Activated CD8-positive, alpha-beta T cell treated with anti-CD3 and anti-CD28 coated beads, Interleukin-2, amount 10 ng/mL, durations not matched to agents 7 days and 5 days (primary cell): Measurements from ENCODE around the gene SYT15. TPM values are rescaled to one million over a fixed set of nuclear protein-coding genes. Genes with fewer than 3 reads are reported as not detected.
"Not testable (repeated sequence)": the region's sequence is repeated elsewhere in the genome, so short reads cannot be mapped to it uniquely, and the experiment has no call there.

ENCODE experiments used
- ATAC-seq: fragments of 150-1000 bp; cut with Tn5 transposase; one replicate; pipeline ENCODE4 v1.10.0; 2021; ENCODE audit warnings: moderate library complexity
- CTCF ChIA-PET: fragments of 350-600 bp; sonication (Branson Sonifier 250); formaldehyde crosslinking; loops from one replicate; lab custom pipeline; 2021; ENCODE audit warnings: antibody characterized with exemption; lab: Charles Lee
- POLR2A ChIA-PET: fragments of 350-600 bp; sonication (Branson Sonifier 250); formaldehyde crosslinking; loops from one replicate; lab custom pipeline; 2021; ENCODE audit warnings: antibody characterized with exemption; lab: Charles Lee
- DNase-seq: peaks from one replicate; pipeline ENCODE4 v3.0.0-alpha.2; 2020
- H3K27ac Mint-ChIP-seq: one replicate; pipeline ENCODE4 v1.8.0; 2021; ENCODE audit warnings: mild to moderate bottlenecking, mixed read lengths
- H3K27me3 Mint-ChIP-seq: one replicate; pipeline ENCODE4 v1.8.0; 2021; ENCODE audit warnings: low read depth, mixed read lengths
- H3K36me3 Mint-ChIP-seq: one replicate; pipeline ENCODE4 v1.8.0; 2021; ENCODE audit warnings: low read depth, mixed read lengths
- H3K4me1 Mint-ChIP-seq: one replicate; pipeline ENCODE4 v1.8.0; 2021; ENCODE audit warnings: low read depth, mixed read lengths
- H3K4me3 Mint-ChIP-seq: one replicate; pipeline ENCODE4 v1.8.0; 2021; ENCODE audit warnings: mild to moderate bottlenecking, mixed read lengths
- H3K9me3 Mint-ChIP-seq: one replicate; pipeline ENCODE4 v1.8.0; 2022; ENCODE audit warnings: mixed read lengths; ENCODE audit not compliant: insufficient read depth
- total RNA-seq, 2 experiments: library from RNA; stranded (reverse); gene quantifications; one replicate each; pipeline ENCODE4 v1.2.3, GENCODE V29; 2021

SYT15 gene
- total RNA-seq, 2 experiments from 2014 or later, result 0.55 to 1.0 TPM

DNA sequence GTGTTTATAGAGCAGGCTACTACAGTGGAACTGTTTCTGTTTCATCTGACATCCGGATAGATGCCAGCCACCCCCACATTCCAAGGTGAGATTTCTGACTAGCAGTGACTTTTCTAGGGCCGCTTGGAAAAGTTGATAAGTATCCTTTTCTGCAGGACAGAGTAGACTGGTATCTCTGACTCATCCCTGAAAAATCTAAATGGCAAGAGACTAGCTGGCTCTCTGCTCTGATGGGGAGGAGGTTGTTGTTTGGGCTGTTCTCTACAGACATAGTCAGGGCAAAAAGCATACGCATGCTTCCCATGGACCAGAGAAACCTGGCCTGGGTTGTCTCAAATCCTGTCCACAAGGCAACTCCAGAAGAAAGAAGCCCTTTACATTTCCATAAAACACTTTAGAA is 10.7 kb downstream of the SYT15 start:
- POLR2A ChIA-PET, H3K27me3 Mint-ChIP-seq, CTCF ChIA-PET: not testable (repeated sequence)

DNA sequence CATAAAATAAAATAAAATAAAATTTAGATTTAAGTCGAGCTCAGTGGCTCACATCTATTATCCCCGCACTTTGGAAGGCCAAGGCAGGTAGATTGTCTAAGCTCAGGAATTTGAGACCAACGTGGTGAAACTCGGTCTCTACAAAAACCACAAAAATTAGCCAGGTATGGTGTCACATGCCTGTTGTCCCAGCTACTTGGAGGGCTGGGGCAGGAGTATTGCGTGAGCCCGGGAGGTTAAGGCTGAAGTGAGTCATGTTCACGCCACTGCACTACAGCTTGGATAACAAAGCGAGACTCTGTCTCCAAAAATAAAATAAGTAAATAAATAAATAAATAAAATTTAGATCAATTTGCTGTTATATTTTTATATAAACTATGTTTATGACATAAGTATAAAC is 12.1 kb downstream of the SYT15 start:
- DNase-seq, POLR2A ChIA-PET, H3K27me3 Mint-ChIP-seq, H3K36me3 Mint-ChIP-seq, ATAC-seq, H3K4me3 Mint-ChIP-seq, H3K27ac Mint-ChIP-seq, CTCF ChIA-PET, H3K4me1 Mint-ChIP-seq, H3K9me3 Mint-ChIP-seq: not testable (repeated sequence)

More for the DNA sequence above, 10.7 kb downstream of the SYT15 start:
- not testable (repeated sequence) for H3K27ac Mint-ChIP-seq, ATAC-seq, H3K4me3 Mint-ChIP-seq, H3K9me3 Mint-ChIP-seq, DNase-seq, H3K4me1 Mint-ChIP-seq, H3K36me3 Mint-ChIP-seq

DNA sequence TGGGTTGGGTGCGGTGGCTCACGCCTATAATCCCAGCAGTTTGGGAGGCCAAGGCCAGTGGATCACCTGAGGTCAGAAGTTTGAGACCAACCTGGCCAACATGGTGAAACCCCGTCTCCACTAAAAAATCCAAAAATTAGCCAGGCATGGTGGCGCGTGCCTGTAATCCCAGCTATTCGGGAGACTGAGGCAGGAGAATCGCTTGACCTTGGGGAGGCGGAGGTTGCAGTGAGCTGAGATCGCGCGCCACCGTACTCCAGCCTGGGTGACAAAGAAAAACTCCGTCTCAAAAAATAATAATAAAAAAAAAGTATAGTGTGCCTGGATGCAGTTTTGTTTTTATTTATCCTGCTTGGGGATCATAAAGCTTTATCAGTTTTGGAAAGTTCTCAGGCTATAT is 14.4 kb downstream of the SYT15 start:
- H3K4me3 Mint-ChIP-seq, POLR2A ChIA-PET, H3K9me3 Mint-ChIP-seq, CTCF ChIA-PET, H3K27me3 Mint-ChIP-seq, H3K4me1 Mint-ChIP-seq, H3K27ac Mint-ChIP-seq, ATAC-seq, DNase-seq, H3K36me3 Mint-ChIP-seq: not testable (repeated sequence)

GRCh38 chr10:46594453-46595063 is 15.6 kb downstream of the SYT15 start:
- H3K36me3 Mint-ChIP-seq, H3K4me1 Mint-ChIP-seq, CTCF ChIA-PET, ATAC-seq, H3K4me3 Mint-ChIP-seq, H3K27me3 Mint-ChIP-seq, POLR2A ChIA-PET, H3K27ac Mint-ChIP-seq, H3K9me3 Mint-ChIP-seq, DNase-seq: not testable (repeated sequence)

DNA sequence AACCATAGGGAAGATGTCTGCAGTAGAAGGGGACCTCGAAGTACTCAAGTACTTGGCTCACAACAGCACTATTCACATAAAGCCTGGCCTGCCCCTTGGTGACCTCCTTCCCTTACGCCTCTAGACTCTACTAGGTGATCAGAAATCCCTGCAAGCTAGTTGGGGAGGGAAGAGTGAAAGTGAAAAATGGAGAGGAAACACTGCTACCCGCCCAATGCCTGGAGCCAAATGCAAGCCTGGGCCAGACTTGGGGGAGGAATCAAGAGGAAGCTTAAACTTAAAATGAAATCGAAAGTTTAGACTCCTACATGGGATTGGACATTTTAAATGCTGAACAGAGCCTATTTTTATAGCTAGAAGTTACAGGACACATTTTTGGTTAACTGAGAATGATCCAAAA is 17.6 kb downstream of the SYT15 start:
- CTCF ChIA-PET, H3K36me3 Mint-ChIP-seq, H3K27me3 Mint-ChIP-seq, H3K9me3 Mint-ChIP-seq, DNase-seq, POLR2A ChIA-PET, H3K27ac Mint-ChIP-seq, H3K4me1 Mint-ChIP-seq, H3K4me3 Mint-ChIP-seq: not testable (repeated sequence)
- ATAC-seq, result peak; percentile 4

- H3K9me3 Mint-ChIP-seq, H3K4me1 Mint-ChIP-seq, H3K27me3 Mint-ChIP-seq, H3K36me3 Mint-ChIP-seq, POLR2A ChIA-PET, H3K27ac Mint-ChIP-seq, CTCF ChIA-PET: not testable (repeated sequence)
- peak; percentile 82 for ATAC-seq
- peak; percentile 23 for DNase-seq
- peak overlapping the region; percentile 39 for H3K4me3 Mint-ChIP-seq
Measured at GRCh38 chr10:46597616-46598246, 18.8 kb downstream of the SYT15 start.

DNA sequence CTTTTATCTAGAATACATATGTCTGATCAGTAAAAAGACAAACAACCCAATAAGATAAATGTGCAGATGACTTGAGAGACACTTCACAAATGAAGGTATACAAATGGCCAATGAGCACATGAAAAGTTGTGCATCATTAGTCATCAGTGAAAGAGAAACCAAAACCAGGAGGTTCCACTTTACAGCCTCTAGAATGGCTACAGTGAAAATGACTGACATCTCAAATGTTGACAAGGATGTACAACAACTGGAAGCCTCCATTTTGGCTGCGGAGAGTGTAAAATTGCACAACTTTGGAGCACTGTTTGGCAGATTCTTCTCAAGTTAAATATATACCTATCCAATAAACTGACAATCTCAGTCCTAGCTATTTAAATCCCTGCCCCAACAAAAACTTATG is 21.6 kb downstream of the SYT15 start:
- H3K4me3 Mint-ChIP-seq, CTCF ChIA-PET, H3K27ac Mint-ChIP-seq, POLR2A ChIA-PET, H3K9me3 Mint-ChIP-seq, H3K27me3 Mint-ChIP-seq, H3K36me3 Mint-ChIP-seq, H3K4me1 Mint-ChIP-seq: not testable (repeated sequence)
- DNase-seq, result peak; percentile 25
- peak; percentile 58 for ATAC-seq

DNA sequence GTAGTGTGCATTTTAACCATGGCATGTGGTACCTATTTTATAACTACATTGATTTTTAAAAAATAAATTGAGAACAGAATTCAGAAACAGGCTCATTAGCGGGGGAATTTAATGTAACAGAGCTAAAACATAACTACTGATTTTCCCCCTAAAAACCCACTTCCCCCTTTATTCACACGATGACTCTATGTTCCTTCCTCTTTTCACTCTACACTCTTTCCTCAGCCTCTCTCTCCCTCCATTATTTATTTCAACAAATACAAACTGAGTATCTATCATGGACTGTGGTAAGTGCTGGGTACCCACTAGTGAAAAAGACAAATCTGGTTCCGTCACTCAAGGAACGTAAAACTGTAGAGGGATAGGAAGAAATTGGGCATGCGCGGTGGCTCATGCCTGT is 36.6 kb downstream of the SYT15 start:
- H3K4me1 Mint-ChIP-seq, DNase-seq, ATAC-seq, H3K36me3 Mint-ChIP-seq, POLR2A ChIA-PET, H3K27me3 Mint-ChIP-seq, H3K4me3 Mint-ChIP-seq, CTCF ChIA-PET, H3K9me3 Mint-ChIP-seq, H3K27ac Mint-ChIP-seq: not testable (repeated sequence)

- H3K27ac Mint-ChIP-seq, H3K27me3 Mint-ChIP-seq, H3K36me3 Mint-ChIP-seq, H3K9me3 Mint-ChIP-seq, DNase-seq, ATAC-seq, POLR2A ChIA-PET, CTCF ChIA-PET, H3K4me1 Mint-ChIP-seq, H3K4me3 Mint-ChIP-seq: not testable (repeated sequence)
Measured at GRCh38 chr10:46616227-46616626, 37.3 kb downstream of the SYT15 start.

GRCh38 chr10:46617134-46617533 is 38.2 kb downstream of the SYT15 start:
- H3K9me3 Mint-ChIP-seq, H3K27ac Mint-ChIP-seq, DNase-seq, H3K4me3 Mint-ChIP-seq, H3K36me3 Mint-ChIP-seq, CTCF ChIA-PET, ATAC-seq, H3K4me1 Mint-ChIP-seq, H3K27me3 Mint-ChIP-seq, POLR2A ChIA-PET: not testable (repeated sequence)

DNA sequence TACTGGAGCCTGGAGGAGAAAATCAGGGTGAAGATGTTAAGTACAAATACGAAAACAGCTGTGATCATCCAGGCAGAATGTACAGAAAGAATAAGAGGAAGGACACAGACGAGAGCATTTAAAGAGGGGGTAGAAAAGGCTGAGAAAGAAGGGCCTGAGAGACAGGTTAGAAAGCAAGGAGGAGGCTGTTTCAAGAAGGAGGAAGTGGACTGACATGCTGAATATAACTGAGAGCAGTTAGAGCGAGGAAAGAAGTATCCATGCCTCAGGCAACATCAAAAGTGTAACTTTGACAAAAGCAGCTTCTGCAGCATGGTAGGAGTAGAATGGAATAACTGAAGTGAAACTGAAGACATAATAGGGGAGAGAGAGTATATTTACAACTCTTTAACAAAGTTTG is 39.0 kb downstream of the SYT15 start:
- DNase-seq, H3K4me3 Mint-ChIP-seq, H3K27me3 Mint-ChIP-seq, H3K4me1 Mint-ChIP-seq, H3K9me3 Mint-ChIP-seq, POLR2A ChIA-PET, ATAC-seq, H3K36me3 Mint-ChIP-seq, CTCF ChIA-PET, H3K27ac Mint-ChIP-seq: not testable (repeated sequence)

GRCh38 chr10:46623899-46624654 is 45.1 kb downstream of the SYT15 start:
- H3K4me3 Mint-ChIP-seq, H3K9me3 Mint-ChIP-seq, CTCF ChIA-PET, H3K27ac Mint-ChIP-seq, H3K27me3 Mint-ChIP-seq, POLR2A ChIA-PET, ATAC-seq, H3K4me1 Mint-ChIP-seq, H3K36me3 Mint-ChIP-seq, DNase-seq: not testable (repeated sequence)
